ENCODE measurements around the gene WDR48. TPM values are rescaled to one million over a fixed set of nuclear protein-coding genes. Genes with fewer than 3 reads are reported as not detected.

Gene WDR48
- polyA plus RNA-seq, result 10 to 100 TPM; 10.3 to 15.0 (median 11.3) TPM

DNA sequence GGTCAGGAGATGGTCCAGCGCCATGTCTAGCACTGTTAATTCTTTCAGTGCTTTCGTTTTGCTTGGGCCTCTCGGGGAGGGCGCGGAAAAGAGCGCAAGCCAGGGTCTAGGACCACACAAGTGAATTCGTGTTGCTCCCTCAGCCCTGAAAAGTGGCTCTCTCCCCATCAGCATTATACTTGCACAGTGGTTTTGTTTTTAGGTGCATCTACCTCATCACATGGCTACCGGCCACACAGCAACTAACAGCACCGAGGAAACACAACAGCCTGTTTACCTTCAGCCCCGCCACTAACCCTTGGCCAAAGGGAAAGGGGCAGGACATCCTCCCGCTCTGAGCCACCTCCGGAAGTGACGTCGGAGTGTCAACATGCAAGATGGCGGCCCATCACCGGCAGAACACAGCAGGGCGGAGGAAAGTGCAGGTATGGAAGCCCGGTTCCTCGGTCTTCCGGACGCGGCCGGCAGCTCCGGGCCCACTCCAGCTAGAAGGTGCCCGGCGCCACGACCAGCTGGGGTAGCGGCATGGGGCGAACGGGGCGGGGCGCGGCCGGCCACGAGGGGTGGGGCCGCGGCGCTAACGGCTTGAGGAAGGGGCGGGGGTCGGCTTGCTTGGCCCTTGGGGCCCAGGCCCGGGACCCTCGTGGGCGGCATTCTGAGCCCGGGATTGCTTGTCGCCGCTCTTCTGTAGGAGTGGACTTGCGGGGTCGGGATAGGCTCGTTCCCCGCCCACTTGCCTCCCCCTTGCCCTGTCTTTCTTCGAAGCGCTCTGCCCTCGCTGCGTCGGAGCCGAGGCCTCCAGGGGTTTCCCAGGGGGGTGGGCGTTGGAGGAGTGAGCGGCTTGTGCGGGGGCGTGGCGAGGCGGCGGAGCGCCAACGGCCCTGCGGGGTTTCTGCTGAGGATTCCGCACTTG is at the start of gene WDR48, which contains the start of gene SCN11A:
TSS of gene WDR48 (plus strand) at position 368 of the 913 bp plus-strand sequence. CDS start at position 378, 10 bp downstream.
TSS of gene SCN11A (minus strand) at position 296 of the 913 bp plus-strand sequence. CDS start 101,582 bp downstream, outside the sequence.
- peak within 1 kb of the TSS; percentile 55 for H3K27ac ChIP-seq (ENCODE audit: low read depth, low read length)
- 0 to 1% (median 0%) methylated on average over 54 to 68 of the region's 68 CpGs for WGBS, 3 donors

DNA sequence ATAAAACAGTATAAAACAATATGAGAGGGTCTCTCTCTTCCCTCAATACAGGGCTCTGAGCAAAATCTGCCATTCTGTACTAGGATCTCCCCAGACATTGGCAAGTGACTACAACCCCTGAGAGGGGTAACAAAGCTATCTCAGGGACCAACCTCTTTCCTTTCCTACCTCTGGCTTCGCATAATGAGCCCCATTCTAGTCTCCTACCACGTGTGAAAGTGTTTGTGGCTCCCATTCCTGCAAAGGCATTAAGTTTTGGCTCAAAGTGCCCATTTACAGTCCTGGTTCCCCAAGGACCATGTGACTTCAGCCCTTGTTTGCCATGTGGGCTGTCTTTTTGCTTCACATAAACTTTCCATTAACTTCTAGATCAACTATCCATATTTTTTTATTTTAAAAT is 46.5 kb upstream of the WDR48 start:
- no peak overlapping the region for H3K27ac ChIP-seq (ENCODE audit: low read depth, low read length)
- 54 to 56% (median 55%) methylated on average over 2 of the region's 2 CpGs for WGBS, 3 donors

DNA sequence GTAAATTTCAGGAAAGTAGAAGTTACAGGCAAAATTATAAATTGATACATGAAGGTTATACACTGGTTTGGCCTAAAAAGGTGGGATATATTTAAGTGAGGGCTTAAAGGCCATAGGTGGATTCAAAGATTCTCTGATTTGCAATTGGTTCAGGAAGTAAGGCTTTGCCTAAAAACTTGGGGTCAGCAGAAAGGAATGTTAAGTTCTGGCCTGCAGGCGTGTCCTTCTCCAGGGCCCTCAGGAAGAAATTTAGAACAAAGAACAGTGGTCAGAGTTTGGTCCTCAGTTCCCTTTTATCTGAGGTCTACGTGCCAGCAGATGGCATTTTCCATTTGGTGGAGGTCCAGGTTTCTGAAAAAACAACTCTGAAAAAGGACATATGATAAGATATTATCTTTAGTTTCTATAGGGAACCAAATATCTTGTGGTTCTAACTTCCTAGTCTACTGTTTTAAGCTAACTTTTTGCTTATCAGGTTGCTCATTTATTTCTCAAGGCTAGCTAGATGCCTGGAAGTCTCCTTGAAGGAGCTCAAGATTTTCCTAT is 40.6 kb upstream of the WDR48 start:
- 54 to 60% (median 55%) methylated on average over 2 of the region's 2 CpGs for WGBS, 3 donors
- no peak overlapping the region for H3K27ac ChIP-seq (ENCODE audit: low read depth, low read length)

DNA sequence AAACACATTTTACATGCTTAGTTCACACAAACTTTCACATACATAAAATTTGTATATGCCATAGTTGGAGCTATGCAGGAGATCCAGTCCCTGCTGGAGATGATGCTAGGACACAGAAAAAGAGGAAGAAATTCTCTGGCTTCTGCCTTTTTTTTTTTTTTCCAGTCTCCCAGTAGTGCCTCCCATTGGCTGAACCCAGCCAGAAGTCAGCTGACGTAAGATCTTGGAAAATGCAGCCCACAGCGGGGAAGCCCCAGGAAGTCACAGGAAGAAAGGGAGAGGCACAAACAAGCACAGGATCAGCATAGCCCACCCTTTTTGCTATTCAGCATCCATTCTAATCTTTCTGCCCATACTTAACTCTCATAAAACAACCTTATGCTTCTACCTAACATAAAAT is 38.5 kb upstream of the WDR48 start:
- 18 to 63% (median 32%) methylated on average over 2 of the region's 2 CpGs for WGBS, 3 donors
- H3K27ac ChIP-seq (ENCODE audit: low read depth, low read length), result no peak overlapping the region

DNA sequence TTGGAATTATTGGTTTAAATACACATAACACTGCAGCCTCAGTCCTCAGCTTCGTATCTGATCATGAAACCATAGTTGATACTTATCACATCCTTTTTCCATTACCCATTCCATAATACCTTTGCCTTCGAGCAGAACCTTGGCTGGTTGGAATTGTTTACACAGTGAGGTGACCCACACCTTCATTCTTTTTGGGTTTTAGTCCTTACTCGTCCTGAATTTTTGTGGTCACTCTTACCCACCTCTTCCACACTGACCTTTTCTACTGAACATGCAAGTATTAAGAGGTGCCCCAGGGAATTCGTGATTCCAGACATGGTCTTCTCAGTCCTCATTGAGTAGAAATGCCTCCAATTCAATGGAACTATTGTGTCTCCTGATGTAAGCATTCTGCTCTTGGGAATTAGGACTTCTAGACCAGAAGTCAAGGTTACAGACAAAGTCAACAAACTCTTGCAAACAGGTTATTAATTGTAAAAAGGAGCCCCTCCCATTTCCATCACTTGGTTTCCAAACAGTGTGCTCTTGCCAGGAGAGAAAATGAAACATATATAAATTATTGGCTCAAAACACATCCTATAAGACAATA is 37.8 kb upstream of the WDR48 start:
- 43 to 81% (median 69%) methylated on average over 4 of the region's 4 CpGs for WGBS, 3 donors
- H3K27ac ChIP-seq (ENCODE audit: low read depth, low read length), result no peak overlapping the region

- no peak overlapping the region for H3K27ac ChIP-seq (ENCODE audit: low read depth, low read length)
- whole genome bisulfite sequencing, 3 donors, result 84 to 90% (median 89%) methylated on average over 3 of the region's 3 CpGs
Measured at GRCh38 chr3:39015418-39015817, 36.4 kb upstream of the WDR48 start.

DNA sequence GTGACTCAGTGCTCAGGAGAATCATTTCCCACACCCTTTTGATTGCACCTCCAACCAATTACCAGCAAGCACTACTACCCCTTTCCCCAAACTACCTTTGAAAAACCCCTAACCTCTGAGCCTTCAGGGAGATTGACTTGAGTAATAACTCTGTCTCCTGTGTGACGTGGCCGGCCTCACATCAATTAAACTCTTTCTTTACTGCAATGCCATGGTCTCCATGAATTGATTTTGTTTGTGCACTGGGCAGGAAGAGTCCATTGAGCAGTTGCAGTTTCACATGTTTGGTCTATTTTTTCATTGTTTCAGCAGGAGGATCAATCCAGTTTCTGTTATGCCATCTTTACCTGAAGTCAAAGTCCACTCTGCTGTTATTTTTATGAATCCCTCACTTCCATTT is 32.5 kb upstream of the WDR48 start:
- WGBS, 3 donors, result 70 to 96% (median 91%) methylated on average over 2 of the region's 2 CpGs
- no peak overlapping the region for H3K27ac ChIP-seq (ENCODE audit: low read depth, low read length)

DNA sequence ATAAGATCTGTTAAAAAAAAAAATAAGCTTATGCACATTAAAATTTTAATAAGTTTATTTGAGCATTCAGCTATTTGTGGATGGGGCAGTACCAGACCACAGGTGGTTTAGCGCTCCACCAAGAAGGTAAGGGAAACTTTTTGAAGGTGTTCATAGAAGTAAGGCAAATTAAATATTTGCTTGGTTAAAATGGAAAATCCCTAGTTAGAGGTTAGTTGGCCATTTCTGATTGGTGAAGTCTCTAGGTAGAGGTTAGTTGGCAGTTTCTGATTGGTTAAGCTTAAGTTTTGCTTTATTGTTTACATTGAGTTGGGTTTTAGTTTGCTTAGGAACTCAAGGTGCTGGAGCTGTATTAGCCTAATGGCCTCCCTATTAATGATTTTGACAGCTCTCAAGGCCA is 30.8 kb upstream of the WDR48 start:
- H3K27ac ChIP-seq (ENCODE audit: low read depth, low read length), result no peak overlapping the region
- WGBS, 3 donors, result 92 to 100% (median 100%) methylated on average over 1 of the region's 1 CpG

GRCh38 chr3:39021465-39022285 is 30.1 kb upstream of the WDR48 start:
- 88 to 91% (median 90%) methylated on average over 4 of the region's 4 CpGs for WGBS, 3 donors

GRCh38 chr3:39022286-39022630 is 29.6 kb upstream of the WDR48 start:
- no peak overlapping the region for H3K27ac ChIP-seq (ENCODE audit: low read depth, low read length)

More at GRCh38 chr3:39021465-39022285, 30.1 kb upstream of the WDR48 start:
- no peak overlapping the region for H3K27ac ChIP-seq (ENCODE audit: low read depth, low read length)

DNA sequence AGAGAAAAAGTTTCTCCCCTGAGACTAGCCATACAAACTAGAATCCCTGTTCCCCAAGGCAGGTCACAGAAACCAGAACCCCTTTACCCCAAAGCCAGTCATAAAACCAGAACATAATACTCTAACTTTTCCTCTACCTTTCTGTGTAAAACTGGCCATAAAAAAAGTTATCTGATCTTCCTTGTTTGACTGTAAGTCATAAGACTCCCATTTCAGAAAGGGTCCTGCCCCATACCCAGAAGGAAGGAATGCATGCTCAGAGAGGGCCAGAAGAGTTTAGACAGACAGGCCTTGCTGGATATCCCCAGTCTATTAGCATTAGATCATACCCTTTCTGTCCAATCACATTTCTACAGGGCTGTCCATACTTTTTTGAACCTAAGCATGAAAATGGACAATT is 27.3 kb upstream of the WDR48 start:
- H3K27ac ChIP-seq (ENCODE audit: low read depth, low read length), result no peak overlapping the region

GRCh38 chr3:39025222-39025970 is 26.4 kb upstream of the WDR48 start:
- WGBS, 3 donors, result 72 to 85% (median 79%) methylated on average over 6 of the region's 6 CpGs

DNA sequence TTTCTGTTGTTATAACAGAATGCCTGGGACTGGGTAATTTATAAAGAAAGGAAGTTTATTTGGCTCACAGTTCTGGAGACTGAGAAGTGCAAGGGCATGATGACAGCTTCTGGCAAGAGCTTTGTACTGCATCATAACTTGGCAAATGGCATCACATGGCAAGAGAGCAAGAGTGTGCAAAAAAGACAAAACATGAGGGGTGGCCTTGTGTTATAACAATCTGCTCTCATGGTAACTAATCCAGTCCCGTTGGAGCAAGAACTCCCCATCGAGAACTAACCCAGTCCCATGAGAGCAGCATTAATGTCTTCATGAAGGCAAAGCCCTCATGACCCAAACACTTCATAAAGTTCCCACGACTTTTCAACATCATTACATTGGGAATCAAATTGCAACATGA is 23.3 kb upstream of the WDR48 start:
- 57 to 71% (median 71%) methylated on average over 3 of the region's 3 CpGs for WGBS, 3 donors
- H3K27ac ChIP-seq (ENCODE audit: low read depth, low read length), result no peak overlapping the region

More at GRCh38 chr3:39025222-39025970, 26.4 kb upstream of the WDR48 start:
- H3K27ac ChIP-seq (ENCODE audit: low read depth, low read length), result no peak overlapping the region

DNA sequence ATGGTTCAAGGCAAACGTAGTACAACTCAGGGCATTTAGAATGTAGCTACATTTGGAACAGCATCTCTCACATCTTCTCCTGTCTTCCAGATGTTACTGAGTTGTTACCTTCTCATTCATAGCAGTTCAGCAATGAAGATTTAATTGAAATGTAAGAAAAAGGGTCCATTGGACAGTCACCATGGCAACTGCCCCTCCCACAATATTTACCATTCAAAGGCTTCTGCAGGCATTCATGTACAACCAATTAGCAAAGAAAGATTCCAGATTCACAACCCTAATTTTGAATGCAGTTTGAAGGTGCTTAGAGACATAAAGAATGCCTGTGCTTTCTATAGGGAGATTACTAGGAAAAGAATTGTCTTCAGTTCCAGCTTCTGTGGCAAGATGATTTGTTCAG is 22.3 kb upstream of the WDR48 start:
- whole genome bisulfite sequencing, 3 donors, result 89 to 94% (median 93%) methylated on average over 1 of the region's 1 CpG
- H3K27ac ChIP-seq (ENCODE audit: low read depth, low read length), result no peak overlapping the region

DNA sequence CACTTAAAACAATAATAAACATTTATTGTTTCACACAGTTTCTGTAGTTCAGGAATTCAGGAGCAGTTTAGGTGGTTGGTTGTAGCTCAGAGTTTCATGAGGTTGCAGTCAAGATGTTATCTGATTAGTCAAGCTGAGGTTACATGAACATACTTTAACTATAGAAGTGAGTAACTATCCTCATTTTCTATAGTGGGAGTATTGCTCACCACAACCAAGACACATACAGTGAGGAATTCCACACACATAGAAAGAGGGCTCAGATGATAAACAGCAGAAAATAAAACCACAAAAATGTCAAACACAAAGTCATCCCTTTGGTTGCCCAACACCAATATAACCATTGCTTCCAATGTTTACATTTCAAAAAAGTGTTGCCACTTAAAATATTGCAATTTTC is 13.7 kb upstream of the WDR48 start:
- H3K27ac ChIP-seq (ENCODE audit: low read depth, low read length), result no peak overlapping the region

- H3K27ac ChIP-seq (ENCODE audit: low read depth, low read length), result no peak overlapping the region
Measured at GRCh38 chr3:39050029-39050428, 1.8 kb upstream of the WDR48 start.

- H3K27ac ChIP-seq (ENCODE audit: low read depth, low read length), result no peak overlapping the region
- 2% methylated on average over 11 of the region's 11 CpGs for WGBS, 3 donors
Measured at GRCh38 chr3:39052583-39052982, 767 bp downstream of the WDR48 start.

- WGBS, 3 donors, result 60 to 89% (median 87%) methylated on average over 2 of the region's 2 CpGs
- H3K27ac ChIP-seq (ENCODE audit: low read depth, low read length), result no peak overlapping the region
Measured at GRCh38 chr3:39053696-39054095, 1.9 kb downstream of the WDR48 start.
